Activated CD4-positive, alpha-beta T cell treated with anti-CD3 and anti-CD28 coated beads, Interleukin-2, amount 10 ng/mL, durations not matched to agents 7 days and 5 days (primary cell): Measurements from ENCODE around the gene ZNF217. TPM values are rescaled to one million over a fixed set of nuclear protein-coding genes. Genes with fewer than 3 reads are reported as not detected.
"Not testable (repeated sequence)": the region's sequence is repeated elsewhere in the genome, so short reads cannot be mapped to it uniquely, and the experiment has no call there.

Experiments
- CTCF ChIA-PET: fragments of 350-600 bp; sonication (Branson Sonifier 250); formaldehyde crosslinking; loops from one replicate; lab custom pipeline; 2021; ENCODE audit warnings: antibody characterized with exemption; lab: Charles Lee
- POLR2A ChIA-PET: fragments of 350-600 bp; sonication (Branson Sonifier 250); formaldehyde crosslinking; loops from one replicate; lab custom pipeline; 2021; ENCODE audit warnings: antibody characterized with exemption; lab: Charles Lee
- DNase-seq: peaks from one replicate; pipeline ENCODE4 v3.0.0-alpha.2; 2020
- H3K27ac Mint-ChIP-seq: one replicate; pipeline ENCODE4 v1.8.0; 2021; ENCODE audit warnings: mild to moderate bottlenecking, moderate library complexity, mixed read lengths
- H3K27me3 Mint-ChIP-seq: one replicate; pipeline ENCODE4 v1.8.0; 2021; ENCODE audit warnings: mixed read lengths
- H3K36me3 Mint-ChIP-seq: one replicate; pipeline ENCODE4 v1.8.0; 2021; ENCODE audit warnings: low read depth, mixed read lengths
- H3K4me1 Mint-ChIP-seq: one replicate; pipeline ENCODE4 v1.8.0; 2021; ENCODE audit warnings: mixed read lengths
- H3K4me3 Mint-ChIP-seq: one replicate; pipeline ENCODE4 v1.8.0; 2021; ENCODE audit warnings: mild to moderate bottlenecking, moderate library complexity, mixed read lengths
- H3K9me3 Mint-ChIP-seq: one replicate; pipeline ENCODE4 v1.8.0; 2021; ENCODE audit warnings: mixed read lengths
- total RNA-seq, 2 experiments: library from RNA; stranded (reverse); gene quantifications; one replicate each; pipeline ENCODE4 v1.2.3, GENCODE V29; 2021

ZNF217 gene
- total RNA-seq, 2 experiments from 2014 or later: 97.5 to 99.7 TPM

GRCh38 chr20:53566623-53567022 is 27.0 kb downstream of the ZNF217 start:
- H3K27ac Mint-ChIP-seq, POLR2A ChIA-PET, DNase-seq, H3K27me3 Mint-ChIP-seq, H3K4me3 Mint-ChIP-seq, H3K9me3 Mint-ChIP-seq: not testable (repeated sequence)
- peaks cover 13% of the 10 kb centered on the region for H3K4me1 Mint-ChIP-seq
- peaks cover 60% of the 10 kb centered on the region for H3K36me3 Mint-ChIP-seq
- CTCF ChIA-PET: interaction anchor here (1.6 kb wide), 1 partner anchor 9 kb away, joined by 3 read pairs; no protein-coding TSS in a partner anchor

GRCh38 chr20:53565254-53565653 is 28.4 kb downstream of the ZNF217 start:
- Mint-ChIP-seq H3K4me1 (peaks cover 4% of the 10 kb centered on the region), H3K27me3 (no peaks in the 10 kb centered on the region), H3K4me3 (no peak overlapping the region), H3K27ac (no peak overlapping the region), H3K9me3 (no peaks in the 10 kb centered on the region), H3K36me3 (peaks cover 49% of the 10 kb centered on the region)
- no peak for DNase-seq
- ChIA-PET POLR2A (interaction anchor here (0.6 kb wide), 1 partner anchor 13 kb away, joined by 3 read pairs; no protein-coding TSS in a partner anchor), CTCF (interaction anchor here (0.5 to 1.4 kb wide), 2 partner anchors 11 to 32 kb away, joined by 4 read pairs; no protein-coding TSS in a partner anchor)

- H3K4me3 Mint-ChIP-seq: not testable (repeated sequence)
- CTCF ChIA-PET: interaction anchor here (0.6 to 1.1 kb wide), 7 partner anchors 14 to 392 kb away, joined by 3 to 9 read pairs (median 4); no protein-coding TSS in a partner anchor
These were observed 31.4 kb downstream of the ZNF217 start for GRCh38 chr20:53562104-53562764.

GRCh38 chr20:53561505-53561904 is 32.1 kb downstream of the ZNF217 start:
- POLR2A ChIA-PET: no interaction called here
- no peaks in the 10 kb centered on the region for H3K4me1 Mint-ChIP-seq

More at GRCh38 chr20:53562104-53562764, 31.4 kb downstream of the ZNF217 start:
- not testable (repeated sequence) for H3K4me1 Mint-ChIP-seq, H3K27ac Mint-ChIP-seq, H3K9me3 Mint-ChIP-seq, H3K27me3 Mint-ChIP-seq, DNase-seq
- H3K36me3 Mint-ChIP-seq: peaks cover 29% of the 10 kb centered on the region
- POLR2A ChIA-PET: interaction anchor here (0.6 kb wide), 1 partner anchor 353 kb away, joined by 8 read pairs; no protein-coding TSS in a partner anchor

GRCh38 chr20:53559816-53560215 is 33.8 kb downstream of the ZNF217 start:
- no peak for DNase-seq
- peaks cover 10% of the 10 kb centered on the region for H3K36me3 Mint-ChIP-seq
- ChIA-PET POLR2A (interaction anchor here (0.7 kb wide), 1 partner anchor 114 kb away, joined by 3 read pairs; no protein-coding TSS in a partner anchor), CTCF (no interaction called here)
- no peaks in the 10 kb centered on the region for H3K27me3 Mint-ChIP-seq
- no peaks in the 10 kb centered on the region for H3K4me1 Mint-ChIP-seq
- H3K4me3 Mint-ChIP-seq: no peak overlapping the region
- no peak overlapping the region for H3K27ac Mint-ChIP-seq
- no peaks in the 10 kb centered on the region for H3K9me3 Mint-ChIP-seq

More at GRCh38 chr20:53561505-53561904, 32.1 kb downstream of the ZNF217 start:
- no peaks in the 10 kb centered on the region for H3K9me3 Mint-ChIP-seq
- CTCF ChIA-PET: interaction anchor here (0.6 to 1.1 kb wide), 4 partner anchors 14 to 392 kb away, joined by 3 to 5 read pairs (median 4); no protein-coding TSS in a partner anchor
- no peak overlapping the region for H3K27ac Mint-ChIP-seq
- no peak overlapping the region for H3K4me3 Mint-ChIP-seq
- DNase-seq: no peak
- H3K36me3 Mint-ChIP-seq: peaks cover 23% of the 10 kb centered on the region
- H3K27me3 Mint-ChIP-seq: no peaks in the 10 kb centered on the region

- H3K27ac Mint-ChIP-seq: no peak overlapping the region
- H3K4me1 Mint-ChIP-seq: no peaks in the 10 kb centered on the region
- no peaks in the 10 kb centered on the region for H3K9me3 Mint-ChIP-seq
- DNase-seq: no peak
- peaks cover 5% of the 10 kb centered on the region for H3K36me3 Mint-ChIP-seq
- ChIA-PET CTCF (interaction anchor here (1.0 kb wide), 1 partner anchor 144 kb away, joined by 3 read pairs; no protein-coding TSS in a partner anchor), POLR2A (no interaction called here)
- no peak overlapping the region for H3K4me3 Mint-ChIP-seq
- no peaks in the 10 kb centered on the region for H3K27me3 Mint-ChIP-seq
These were observed 36.5 kb downstream of the ZNF217 start for GRCh38 chr20:53557130-53557529.

GRCh38 chr20:53556267-53556897 is 37.3 kb downstream of the ZNF217 start:
- ChIA-PET CTCF (no interaction called here), POLR2A (no interaction called here)
- Mint-ChIP-seq H3K27ac (no peak overlapping the region), H3K4me1 (no peaks in the 10 kb centered on the region), H3K27me3 (no peaks in the 10 kb centered on the region), H3K36me3 (peaks cover 5% of the 10 kb centered on the region), H3K9me3 (no peaks in the 10 kb centered on the region), H3K4me3 (no peak overlapping the region)
- DNase-seq: no peak

GRCh38 chr20:53555816-53556215 is 37.8 kb downstream of the ZNF217 start:
- no peak for DNase-seq
- H3K27me3 Mint-ChIP-seq: no peaks in the 10 kb centered on the region
- no peaks in the 10 kb centered on the region for H3K9me3 Mint-ChIP-seq
- no peaks in the 10 kb centered on the region for H3K4me1 Mint-ChIP-seq
- H3K27ac Mint-ChIP-seq: no peak overlapping the region
- ChIA-PET CTCF (no interaction called here), POLR2A (interaction anchor here (0.6 kb wide), 1 partner anchor 403 kb away, joined by 4 read pairs; no protein-coding TSS in a partner anchor)
- no peak overlapping the region for H3K4me3 Mint-ChIP-seq
- H3K36me3 Mint-ChIP-seq: peaks cover 3% of the 10 kb centered on the region

- H3K27ac Mint-ChIP-seq: no peak overlapping the region
- H3K36me3 Mint-ChIP-seq: peaks cover under 1% of the 10 kb centered on the region
- H3K4me3 Mint-ChIP-seq: no peak overlapping the region
- ChIA-PET CTCF (interaction anchor here (0.7 kb wide), 1 partner anchor 102 kb away, joined by 3 read pairs; no protein-coding TSS in a partner anchor), POLR2A (no interaction called here)
- H3K9me3 Mint-ChIP-seq: no peaks in the 10 kb centered on the region
- H3K4me1 Mint-ChIP-seq: no peaks in the 10 kb centered on the region
- H3K27me3 Mint-ChIP-seq: no peaks in the 10 kb centered on the region
- DNase-seq: no peak
These were observed 38.6 kb downstream of the ZNF217 start for GRCh38 chr20:53555081-53555480.

GRCh38 chr20:53552572-53552893 is 41.1 kb downstream of the ZNF217 start:
- H3K4me1 Mint-ChIP-seq, POLR2A ChIA-PET, H3K9me3 Mint-ChIP-seq, H3K27ac Mint-ChIP-seq, CTCF ChIA-PET, DNase-seq, H3K4me3 Mint-ChIP-seq, H3K36me3 Mint-ChIP-seq, H3K27me3 Mint-ChIP-seq: not testable (repeated sequence)

- H3K9me3 Mint-ChIP-seq, H3K4me1 Mint-ChIP-seq, CTCF ChIA-PET: not testable (repeated sequence)
These were observed 41.7 kb downstream of the ZNF217 start for GRCh38 chr20:53551719-53552571.

More at GRCh38 chr20:53551719-53552571, 41.7 kb downstream of the ZNF217 start:
- not testable (repeated sequence) for DNase-seq, H3K27ac Mint-ChIP-seq, H3K27me3 Mint-ChIP-seq, H3K4me3 Mint-ChIP-seq, H3K36me3 Mint-ChIP-seq
- POLR2A ChIA-PET: interaction anchor here (0.6 kb wide), 1 partner anchor 263 kb away, joined by 4 read pairs; no protein-coding TSS in a partner anchor
